T-helper 2 cell treated with Interferon-gamma antibody and Interleukin-4, amounts not matched to agents 100 ng/mL and 5 ng/mL, for 36 hours (primary cell): ENCODE data around the gene SLC5A6. TPM values are rescaled to one million over a fixed set of nuclear protein-coding genes. Genes with fewer than 3 reads are reported as not detected.

Experiments used
- total RNA-seq: library from RNA; stranded (reverse); gene quantifications from 2 replicates; pipeline ENCODE4 v1.2.3, GENCODE V29; 2022

SLC5A6 gene
- total RNA-seq, 1 donor from 2014 or later: 48.5 TPM

Other genes with a start within 250 kb of the SLC5A6 start
- gene MAPRE3, start 241.6 kb downstream of the SLC5A6 start, total RNA-seq: 0.91 and 1.2 TPM in 2 replicates
- 99.4 and 100 TPM in 2 replicates for gene TMEM214, start 179.3 kb downstream of the SLC5A6 start, total RNA-seq
- 13.6 and 14.4 TPM in 2 replicates for gene AGBL5, start 160.6 kb downstream of the SLC5A6 start, total RNA-seq
- gene OST4, start 140.6 kb downstream of the SLC5A6 start, total RNA-seq: 351 and 367 TPM in 2 replicates
- 1.1 and 1.5 TPM in 2 replicates for gene EMILIN1, start 133.7 kb downstream of the SLC5A6 start, total RNA-seq
- 11.5 and 12.2 TPM in 2 replicates for gene KHK, start 125.5 kb downstream of the SLC5A6 start, total RNA-seq
- 2.9 and 3.1 TPM in 2 replicates for gene CGREF1, start 93.1 kb downstream of the SLC5A6 start, total RNA-seq
- gene ABHD1, start 88.5 kb downstream of the SLC5A6 start, total RNA-seq: 0.52 and 0.64 TPM in 2 replicates
- 74.2 and 76.6 TPM in 2 replicates for gene PREB, start 77.6 kb downstream of the SLC5A6 start, total RNA-seq
- gene PRR30, start 72.9 kb downstream of the SLC5A6 start, total RNA-seq: not detected in 2 replicates
- not detected in 2 replicates for gene TCF23, start 63.3 kb downstream of the SLC5A6 start, total RNA-seq
- gene ATRAID, start 227 bp downstream of the SLC5A6 start, total RNA-seq: 78.3 and 82.5 TPM in 2 replicates
- gene CAD, start 5.1 kb upstream of the SLC5A6 start, total RNA-seq: 86.4 and 87.1 TPM in 2 replicates
- 0.14 and 0.48 TPM in 2 replicates for gene SLC30A3, start 50.8 kb upstream of the SLC5A6 start, total RNA-seq
- gene DNAJC5G, start 63.2 kb upstream of the SLC5A6 start, total RNA-seq: not detected in 2 replicates
- gene TRIM54, start 70.2 kb upstream of the SLC5A6 start, total RNA-seq: 0.16 TPM in 1 of 2 replicates, not detected in the other
- 1.5 and 2.0 TPM in 2 replicates for gene UCN, start 96.2 kb upstream of the SLC5A6 start, total RNA-seq
- gene MPV17, start 110.8 kb upstream of the SLC5A6 start, total RNA-seq: 75.7 and 80.0 TPM in 2 replicates
- 72.2 and 75.6 TPM in 2 replicates for gene GTF3C2, start 144.5 kb upstream of the SLC5A6 start, total RNA-seq
- gene EIF2B4, start 158.1 kb upstream of the SLC5A6 start, total RNA-seq: 39.0 and 43.0 TPM in 2 replicates
- 116 and 118 TPM in 2 replicates for gene SNX17, start 158.3 kb upstream of the SLC5A6 start, total RNA-seq
- gene ZNF513, start 168.5 kb upstream of the SLC5A6 start, total RNA-seq: 13.1 and 13.2 TPM in 2 replicates
- gene PPM1G, start 197.3 kb upstream of the SLC5A6 start, total RNA-seq: 120 TPM in 2 replicates
- 81.4 and 87.3 TPM in 2 replicates for gene NRBP1, start 216.4 kb upstream of the SLC5A6 start, total RNA-seq
- gene KRTCAP3, start 230.1 kb upstream of the SLC5A6 start, total RNA-seq: 3.8 and 5.3 TPM in 2 replicates